Activated CD8-positive, alpha-beta memory T cell treated with anti-CD3 and anti-CD28 coated beads, Interleukin-2, amount 10 ng/mL, durations not matched to agents 7 days and 5 days (primary cell): ENCODE measurements around the gene FILIP1L. TPM values are rescaled to one million over a fixed set of nuclear protein-coding genes. Genes with fewer than 3 reads are reported as not detected.

Experiments used
- ATAC-seq: fragments of 150-1000 bp; cut with Tn5 transposase; one replicate; pipeline ENCODE4 v1.10.0; 2021; ENCODE audit warnings: moderate library complexity
- CTCF ChIA-PET: fragments of 350-600 bp; sonication (Branson Sonifier 250); formaldehyde crosslinking; loops from one replicate; lab custom pipeline; 2021; ENCODE audit warnings: antibody characterized with exemption; lab: Charles Lee
- DNase-seq: peaks from one replicate; pipeline ENCODE4 v3.0.0-alpha.2; 2020
- H3K27ac Mint-ChIP-seq: one replicate; pipeline ENCODE4 v1.8.0; 2021; ENCODE audit warnings: mild to moderate bottlenecking, mixed read lengths
- H3K27me3 Mint-ChIP-seq: one replicate; pipeline ENCODE4 v1.8.0; 2021; ENCODE audit warnings: mixed read lengths
- H3K36me3 Mint-ChIP-seq: one replicate; pipeline ENCODE4 v1.8.0; 2021; ENCODE audit warnings: mild to moderate bottlenecking, mixed read lengths
- H3K4me1 Mint-ChIP-seq: one replicate; pipeline ENCODE4 v1.8.0; 2021; ENCODE audit warnings: mixed read lengths
- H3K4me3 Mint-ChIP-seq: one replicate; pipeline ENCODE4 v1.8.0; 2021; ENCODE audit warnings: mild to moderate bottlenecking, moderate library complexity, mixed read lengths
- H3K9me3 Mint-ChIP-seq: one replicate; pipeline ENCODE4 v1.8.0; 2022; ENCODE audit warnings: low read depth, mixed read lengths
- total RNA-seq, 2 experiments: library from RNA; stranded (reverse); gene quantifications; one replicate each; pipeline ENCODE4 v1.2.3, GENCODE V29; 2021

Gene FILIP1L
- total RNA-seq, 2 experiments from 2014 or later, result 2.4 to 15.5 TPM

GRCh38 chr3:100019719-100020118, 94.6 kb downstream of the FILIP1L start:
- CTCF ChIA-PET, result interaction anchor here (2.3 kb wide), 1 partner anchor 234 kb away, joined by 5 read pairs; no protein-coding TSS in a partner anchor
- Mint-ChIP-seq H3K4me3 (no peak overlapping the region), H3K9me3 (peaks cover 3% of the 10 kb centered on the region), H3K27me3 (no peaks in the 10 kb centered on the region), H3K4me1 (no peaks in the 10 kb centered on the region), H3K36me3 (peaks cover 15% of the 10 kb centered on the region), H3K27ac (no peak overlapping the region)
- DNase-seq (no peak), ATAC-seq (no peak)

DNA sequence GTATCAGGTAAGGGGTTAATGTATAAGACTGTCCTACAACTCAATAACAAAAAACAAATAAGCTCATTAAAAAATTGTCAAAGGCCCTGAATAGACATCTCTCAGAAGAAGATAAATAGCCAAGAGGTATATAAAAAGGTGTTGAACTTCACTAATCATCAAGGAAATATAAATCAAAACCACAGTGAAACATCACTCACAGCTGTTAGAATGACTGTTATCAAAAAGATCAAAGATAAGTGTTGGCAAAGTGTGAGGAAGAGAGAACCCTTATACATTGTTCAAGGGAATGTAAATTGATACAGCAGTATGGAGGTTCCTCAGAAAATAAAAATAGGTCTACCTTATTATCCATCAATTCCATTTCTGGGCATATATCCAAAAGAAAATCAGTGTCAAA, 95.5 kb downstream of the FILIP1L start:
- ATAC-seq (no peak), DNase-seq (no peak)
- H3K36me3 Mint-ChIP-seq, result peaks cover 20% of the 10 kb centered on the region
- peaks cover 3% of the 10 kb centered on the region for H3K9me3 Mint-ChIP-seq
- H3K4me1 Mint-ChIP-seq, result peaks cover under 1% of the 10 kb centered on the region
- no peak overlapping the region for H3K27ac Mint-ChIP-seq
- no peak overlapping the region for H3K4me3 Mint-ChIP-seq
- CTCF ChIA-PET, result no interaction called here
- no peaks in the 10 kb centered on the region for H3K27me3 Mint-ChIP-seq

GRCh38 chr3:100010087-100010417, 104.2 kb downstream of the FILIP1L start:
- DNase-seq, result no peak
- CTCF ChIA-PET, result no interaction called here
- Mint-ChIP-seq H3K27me3 (no peaks in the 10 kb centered on the region), H3K4me3 (no peak overlapping the region), H3K4me1 (peaks cover 9% of the 10 kb centered on the region), H3K27ac (no peak overlapping the region), H3K36me3 (peaks cover 15% of the 10 kb centered on the region), H3K9me3 (peaks cover 2% of the 10 kb centered on the region)
- ATAC-seq, result no peak

GRCh38 chr3:100009276-100010086, 104.8 kb downstream of the FILIP1L start:
- DNase-seq, result no peak
- Mint-ChIP-seq H3K9me3 (no peaks in the 10 kb centered on the region), H3K4me1 (peaks cover 15% of the 10 kb centered on the region), H3K27ac (no peak overlapping the region), H3K36me3 (peaks cover 11% of the 10 kb centered on the region), H3K4me3 (no peak overlapping the region), H3K27me3 (no peaks in the 10 kb centered on the region)
- CTCF ChIA-PET, result interaction anchor here (0.9 kb wide), 1 partner anchor 65 kb away, joined by 3 read pairs; no protein-coding TSS in a partner anchor
- no peak for ATAC-seq

- CTCF ChIA-PET, result no interaction called here
- no peaks in the 10 kb centered on the region for H3K9me3 Mint-ChIP-seq
- ATAC-seq (no peak), DNase-seq (no peak)
- no peak overlapping the region for H3K27ac Mint-ChIP-seq
- no peaks in the 10 kb centered on the region for H3K27me3 Mint-ChIP-seq
- peaks cover 15% of the 10 kb centered on the region for H3K4me1 Mint-ChIP-seq
- no peak overlapping the region for H3K4me3 Mint-ChIP-seq
- H3K36me3 Mint-ChIP-seq, result peaks cover 6% of the 10 kb centered on the region
Observed at GRCh38 chr3:100008081-100008698, 106.1 kb downstream of the FILIP1L start.

DNA sequence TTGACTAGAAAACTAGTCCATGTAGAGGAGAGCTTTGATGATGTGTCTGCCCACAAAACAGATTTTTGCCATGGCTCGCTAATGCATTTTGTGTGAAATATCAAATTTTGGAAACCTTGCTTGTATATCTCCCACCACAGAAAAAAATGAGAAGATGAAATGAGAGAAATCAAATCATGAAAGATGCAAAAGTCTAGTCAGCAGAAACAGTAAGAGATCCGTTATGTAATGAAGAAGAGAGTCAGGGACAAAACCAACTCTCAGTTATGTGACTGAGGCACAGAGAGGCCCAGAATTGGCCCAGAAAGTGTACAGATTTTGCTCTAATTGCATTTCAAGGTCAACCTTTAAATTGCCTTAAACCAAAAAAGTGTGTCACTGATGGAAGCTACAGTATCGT, 107.0 kb downstream of the FILIP1L start:
- Mint-ChIP-seq H3K27ac (no peak overlapping the region), H3K4me3 (no peak overlapping the region), H3K9me3 (no peaks in the 10 kb centered on the region), H3K4me1 (peaks cover 18% of the 10 kb centered on the region), H3K36me3 (peaks cover 6% of the 10 kb centered on the region), H3K27me3 (no peaks in the 10 kb centered on the region)
- CTCF ChIA-PET, result interaction anchor here (0.9 to 1.3 kb wide), 2 partner anchors 175 to 247 kb away, joined by 3 to 5 read pairs; no protein-coding TSS in a partner anchor
- ATAC-seq (no peak), DNase-seq (no peak)

- no peak overlapping the region for H3K4me3 Mint-ChIP-seq
- ATAC-seq (no peak), DNase-seq (no peak)
- H3K36me3 Mint-ChIP-seq, result peaks cover 6% of the 10 kb centered on the region
- CTCF ChIA-PET, result interaction anchor here (0.9 to 1.3 kb wide), 2 partner anchors 175 to 247 kb away, joined by 3 to 5 read pairs; no protein-coding TSS in a partner anchor
- H3K9me3 Mint-ChIP-seq, result no peaks in the 10 kb centered on the region
- no peak overlapping the region for H3K27ac Mint-ChIP-seq
- H3K27me3 Mint-ChIP-seq, result no peaks in the 10 kb centered on the region
- peaks cover 18% of the 10 kb centered on the region for H3K4me1 Mint-ChIP-seq
Observed at GRCh38 chr3:100006570-100007271, 107.6 kb downstream of the FILIP1L start.

GRCh38 chr3:100005665-100006393, 108.5 kb downstream of the FILIP1L start:
- DNase-seq (no peak), ATAC-seq (no peak)
- Mint-ChIP-seq H3K9me3 (no peaks in the 10 kb centered on the region), H3K4me1 (peaks cover 18% of the 10 kb centered on the region), H3K4me3 (no peak overlapping the region), H3K27me3 (no peaks in the 10 kb centered on the region), H3K27ac (no peak overlapping the region), H3K36me3 (peaks cover 4% of the 10 kb centered on the region)
- CTCF ChIA-PET, result interaction anchor here (1.3 kb wide), 1 partner anchor 248 kb away, joined by 5 read pairs; no protein-coding TSS in a partner anchor

- Mint-ChIP-seq H3K4me3 (no peak overlapping the region), H3K4me1 (peaks cover 18% of the 10 kb centered on the region), H3K36me3 (peaks cover 4% of the 10 kb centered on the region), H3K9me3 (no peaks in the 10 kb centered on the region), H3K27me3 (no peaks in the 10 kb centered on the region), H3K27ac (no peak overlapping the region)
- CTCF ChIA-PET, result no interaction called here
- DNase-seq (no peak), ATAC-seq (no peak)
Observed at GRCh38 chr3:100004931-100005330, 109.4 kb downstream of the FILIP1L start.

- Mint-ChIP-seq H3K4me1 (peaks cover 16% of the 10 kb centered on the region), H3K9me3 (no peaks in the 10 kb centered on the region), H3K36me3 (peaks cover under 1% of the 10 kb centered on the region), H3K4me3 (no peak overlapping the region), H3K27me3 (no peaks in the 10 kb centered on the region), H3K27ac (no peak overlapping the region)
- CTCF ChIA-PET, result no interaction called here
- DNase-seq (no peak), ATAC-seq (no peak)
Observed at GRCh38 chr3:100003609-100004503, 110.4 kb downstream of the FILIP1L start.

GRCh38 chr3:100002599-100003350, 111.5 kb downstream of the FILIP1L start:
- CTCF ChIA-PET, result no interaction called here
- H3K36me3 Mint-ChIP-seq, result peaks cover 4% of the 10 kb centered on the region
- H3K4me1 Mint-ChIP-seq, result peaks cover 16% of the 10 kb centered on the region
- ATAC-seq, result no peak
- H3K9me3 Mint-ChIP-seq, result peaks cover 2% of the 10 kb centered on the region
- H3K27me3 Mint-ChIP-seq, result no peaks in the 10 kb centered on the region
- H3K4me3 Mint-ChIP-seq, result no peak overlapping the region
- no peak for DNase-seq
- no peak overlapping the region for H3K27ac Mint-ChIP-seq
